NCI-H82 treated with DMSO at 0.1 percent for 48 hours (cell line): ENCODE data around the gene AZI2.
A peak's percentile ranks its signal among the peaks of the same experiment; 100 is the strongest.

Experiments
- DNase-seq: peaks from one replicate; lab custom pipeline; 2025; ENCODE audit not compliant: unreplicated experiment; lab: John Stamatoyannopoulos, UW

The AZI2 gene, protein sequence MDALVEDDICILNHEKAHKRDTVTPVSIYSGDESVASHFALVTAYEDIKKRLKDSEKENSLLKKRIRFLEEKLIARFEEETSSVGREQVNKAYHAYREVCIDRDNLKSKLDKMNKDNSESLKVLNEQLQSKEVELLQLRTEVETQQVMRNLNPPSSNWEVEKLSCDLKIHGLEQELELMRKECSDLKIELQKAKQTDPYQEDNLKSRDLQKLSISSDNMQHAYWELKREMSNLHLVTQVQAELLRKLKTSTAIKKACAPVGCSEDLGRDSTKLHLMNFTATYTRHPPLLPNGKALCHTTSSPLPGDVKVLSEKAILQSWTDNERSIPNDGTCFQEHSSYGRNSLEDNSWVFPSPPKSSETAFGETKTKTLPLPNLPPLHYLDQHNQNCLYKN

GRCh38 chr3:28348629-28349468 lies at the start of gene AZI2, which contains the start of gene ZCWPW2:
Gene AZI2 (minus strand): TSS chr3:28348824. CDS start chr3:28340617, 8,207 bp downstream.
Gene ZCWPW2 (plus strand): TSS chr3:28348721. CDS start chr3:28413069, 64,348 bp downstream.
- DNase-seq: peak; percentile 67

DNA sequence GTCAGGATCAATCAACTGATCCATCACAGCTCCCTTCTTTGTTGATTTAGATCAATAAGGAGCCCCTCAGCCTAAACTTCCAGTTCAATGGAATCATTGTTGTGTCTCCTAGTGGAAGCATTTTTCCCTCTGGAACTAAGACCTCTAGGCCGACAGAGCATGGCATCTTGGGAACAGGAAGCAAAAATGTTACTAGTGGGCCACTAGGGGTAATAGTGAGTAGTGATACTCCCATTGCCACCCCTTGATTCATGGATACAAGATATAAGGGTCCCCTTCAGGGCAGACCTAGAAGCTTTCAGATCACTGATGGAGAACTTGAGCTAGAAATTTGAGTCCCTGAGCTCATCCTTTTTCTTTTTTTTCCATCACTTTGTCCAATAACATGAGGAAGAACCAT lies 40.4 kb upstream of the AZI2 start:
- DNase-seq: no peak

- no peak for DNase-seq
Measured at GRCh38 chr3:28386049-28386448, 37.4 kb upstream of the AZI2 start.

GRCh38 chr3:28376424-28376823 lies 27.8 kb upstream of the AZI2 start:
- no peak for DNase-seq

DNA sequence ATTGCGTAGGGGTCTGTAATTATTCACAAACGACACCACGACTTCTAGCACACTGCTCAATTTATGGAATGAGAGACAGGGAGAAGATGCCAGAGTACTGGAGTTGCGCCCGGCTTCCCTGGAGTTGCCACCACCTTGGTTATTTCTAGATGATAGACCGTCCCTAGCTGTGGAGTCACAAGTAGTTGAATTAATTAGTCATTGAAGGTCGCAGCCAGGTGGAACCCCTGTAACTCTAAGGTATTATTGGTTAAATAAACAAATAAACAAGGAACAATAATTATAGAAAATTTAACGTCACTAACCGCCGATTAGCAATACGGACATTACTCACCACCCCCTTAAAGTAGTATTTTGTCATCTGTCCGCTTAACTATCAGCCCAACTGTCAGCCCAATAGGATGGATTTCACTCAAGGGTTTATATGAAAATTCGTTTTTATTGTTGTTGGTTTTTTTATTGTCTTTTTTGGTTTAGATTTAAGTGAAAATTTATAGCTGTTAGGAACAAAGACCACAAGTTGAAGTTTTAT lies 911 bp upstream of the AZI2 start:
- DNase-seq: no peak

DNA sequence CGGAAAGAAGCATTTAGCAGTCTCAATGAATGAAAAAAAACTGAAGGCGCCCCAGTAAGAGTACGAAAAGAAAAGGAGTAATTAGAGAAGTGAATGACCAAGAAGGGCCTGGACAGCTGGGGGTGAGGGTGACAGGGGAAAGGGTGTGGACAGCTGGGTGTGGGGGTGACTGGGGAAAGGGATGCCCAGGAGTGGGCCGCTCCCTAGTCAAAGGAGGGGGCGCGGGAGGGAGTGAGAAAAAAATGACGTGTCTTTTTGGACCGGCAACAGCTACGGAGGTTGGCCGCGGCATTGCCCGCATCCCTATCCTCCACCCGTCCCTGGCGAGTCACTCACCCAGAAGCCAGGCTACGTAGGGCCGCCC lies 377 bp downstream of the AZI2 start:
- no peak for DNase-seq

DNA sequence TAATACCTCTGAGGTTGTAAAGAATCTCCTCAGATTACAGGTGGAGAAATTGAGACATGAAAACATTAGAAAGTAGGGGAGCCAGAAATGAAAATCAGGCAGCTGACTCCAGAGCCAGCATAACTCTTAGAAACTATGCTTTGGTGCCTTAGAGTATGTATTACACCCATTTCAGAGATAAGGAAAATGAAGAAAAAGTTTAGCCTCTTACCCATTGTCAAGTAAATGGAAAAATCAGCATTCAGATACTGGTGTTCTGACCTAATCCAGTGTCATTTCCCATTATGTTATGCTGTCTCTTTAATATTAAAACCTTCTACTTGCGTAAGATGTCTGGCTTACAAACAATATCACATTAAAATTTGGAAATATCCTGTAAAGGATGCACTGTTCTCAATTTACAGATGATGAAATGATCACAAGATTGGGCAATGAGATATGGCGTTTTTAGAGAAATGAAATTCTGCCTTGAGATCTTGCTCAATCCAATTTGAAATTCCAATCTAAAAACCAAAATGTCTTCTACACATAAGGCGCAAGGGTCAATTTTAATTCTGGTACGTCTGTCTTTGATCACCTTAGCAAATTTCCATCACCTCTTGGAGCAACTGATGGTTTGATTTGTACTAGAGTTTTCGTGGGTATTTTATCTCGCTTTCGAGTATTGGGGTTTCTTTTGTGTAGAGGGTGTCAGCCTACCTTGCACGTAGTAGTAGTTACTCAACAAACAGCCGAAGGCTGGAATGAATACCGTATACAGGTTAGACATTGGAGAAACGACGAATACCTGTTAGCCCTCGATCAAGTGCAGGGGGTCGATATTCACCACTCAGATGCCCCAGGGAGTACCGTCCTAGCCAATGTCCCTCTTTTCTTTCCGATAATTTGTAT lies 1.0 kb downstream of the AZI2 start:
- DNase-seq: no peak

GRCh38 chr3:28345690-28346089 lies 2.9 kb downstream of the AZI2 start:
- DNase-seq: no peak

- no peak for DNase-seq
Measured at GRCh38 chr3:28343144-28343543, 5.5 kb downstream of the AZI2 start.

- no peak for DNase-seq
Measured at GRCh38 chr3:28337230-28337629, 11.4 kb downstream of the AZI2 start.

GRCh38 chr3:28335246-28335645 lies 13.4 kb downstream of the AZI2 start:
- DNase-seq: no peak

DNA sequence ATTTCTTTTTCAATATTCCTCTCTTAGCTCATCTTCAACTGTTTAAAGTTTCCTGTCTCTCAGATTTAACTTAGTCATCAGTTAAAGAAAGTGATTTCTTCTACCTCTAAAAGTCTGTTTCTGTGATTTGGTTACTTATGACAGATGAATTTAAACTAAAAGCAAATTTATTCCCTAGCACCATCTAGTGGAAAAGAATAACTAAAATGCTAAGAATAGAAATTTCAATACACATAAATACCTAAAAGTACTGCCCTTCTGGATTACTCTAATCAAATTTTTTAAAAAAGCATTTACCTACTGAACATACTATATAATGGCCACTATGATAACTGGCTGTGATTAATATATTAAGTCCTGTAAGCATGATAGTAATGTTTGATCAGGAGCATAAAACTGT lies 14.1 kb downstream of the AZI2 start:
- no peak for DNase-seq

GRCh38 chr3:28328188-28329151 lies 20.2 kb downstream of the AZI2 start:
- DNase-seq: no peak

- DNase-seq: no peak
Measured at GRCh38 chr3:28326458-28326926, 22.1 kb downstream of the AZI2 start.

- DNase-seq: no peak
Measured at GRCh38 chr3:28322464-28322863, 26.2 kb downstream of the AZI2 start.

GRCh38 chr3:28320981-28321380 lies 27.6 kb downstream of the AZI2 start:
- no peak for DNase-seq

DNA sequence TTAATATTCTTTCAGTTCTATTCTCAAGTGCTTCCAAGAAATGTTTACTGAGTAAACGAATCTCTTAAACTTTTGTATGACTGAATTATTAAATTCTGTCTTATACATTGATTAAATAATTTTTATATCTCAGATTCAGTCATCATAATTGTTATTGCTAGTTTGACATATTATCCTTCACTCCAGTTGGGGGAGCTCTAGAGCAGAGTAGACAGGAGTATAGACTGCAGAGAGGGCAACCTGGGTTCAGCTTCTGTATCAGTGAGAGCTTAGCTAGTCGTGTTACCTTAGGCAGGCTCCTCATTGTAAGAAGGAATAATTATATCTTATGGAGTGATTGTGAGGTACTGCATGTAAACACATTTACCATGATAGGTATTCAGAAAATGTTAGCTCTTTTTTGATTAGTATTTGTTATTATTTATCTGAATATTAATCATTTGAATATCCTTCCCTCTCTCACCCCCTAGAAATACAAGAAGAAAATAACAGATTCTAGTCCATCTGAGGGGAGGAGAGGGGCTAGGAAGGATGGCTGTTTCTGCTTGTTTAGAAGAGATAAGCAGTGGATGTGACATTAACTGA lies 31.1 kb downstream of the AZI2 start:
- no peak for DNase-seq

- DNase-seq: no peak
Measured at GRCh38 chr3:28316226-28316625, 32.4 kb downstream of the AZI2 start.

- DNase-seq: no peak
Measured at GRCh38 chr3:28315711-28316110, 32.9 kb downstream of the AZI2 start.
